GM23248 (cell line): Measurements from ENCODE around the gene CCDC28B. TPM values are rescaled to one million over a fixed set of nuclear protein-coding genes. Genes with fewer than 3 reads are reported as not detected.

Experiments used
- DNase-seq: peaks from one replicate; pipeline ENCODE4 v3.0.0-alpha.2; 2015
- H2AFZ ChIP-seq: fragments of 200-600 bp; sonication (generic); 2 replicates; pipeline ENCODE4 v1.6.1; 2016; ENCODE audit warnings: antibody characterized with exemption
- H3F3A ChIP-seq: fragments of 200-600 bp; sonication (generic); 2 replicates; pipeline ENCODE4 v1.6.1; 2016; ENCODE audit warnings: mild to moderate bottlenecking, antibody characterized with exemption, mixed run types; ENCODE audit not compliant: insufficient read depth
- H3K27ac ChIP-seq: fragments of 200-600 bp; sonication (generic); 2 replicates; pipeline ENCODE4 v1.5.1; 2016; ENCODE audit warnings: mild to moderate bottlenecking
- H3K27me3 ChIP-seq: fragments of 200-600 bp; sonication (generic); replicated peaks from 2 replicates; pipeline ENCODE4 v1.6.1; 2016; ENCODE audit warnings: mild to moderate bottlenecking; ENCODE audit not compliant: insufficient read depth
- H3K36me3 ChIP-seq: fragments of 200-600 bp; sonication (generic); 2 replicates; pipeline ENCODE4 v1.6.1; 2016; ENCODE audit warnings: low read depth, mild to moderate bottlenecking
- H3K4me1 ChIP-seq: fragments of 200-600 bp; sonication (generic); 2 replicates; pipeline ENCODE4 v1.6.1; 2016; ENCODE audit warnings: mild to moderate bottlenecking; ENCODE audit not compliant: insufficient read depth
- H3K4me2 ChIP-seq: fragments of 200-600 bp; sonication (generic); one replicate; pipeline ENCODE4 v1.6.1; 2016; ENCODE audit warnings: mild to moderate bottlenecking; ENCODE audit not compliant: unreplicated experiment
- H3K4me3 ChIP-seq: fragments of 200-600 bp; sonication (generic); 2 replicates; pipeline ENCODE4 v1.5.1; 2016; ENCODE audit warnings: mild to moderate bottlenecking
- H3K79me2 ChIP-seq: fragments of 200-600 bp; sonication (generic); 2 replicates; pipeline ENCODE4 v1.6.1; 2016; ENCODE audit warnings: mild to moderate bottlenecking; ENCODE audit not compliant: insufficient read depth
- H3K9ac ChIP-seq: fragments of 200-600 bp; sonication (generic); 2 replicates; pipeline ENCODE4 v1.6.1; 2016; ENCODE audit warnings: mild to moderate bottlenecking
- H3K9me2 ChIP-seq: fragments of 200-600 bp; sonication (generic); 2 replicates; pipeline ENCODE4 v1.6.1; 2016; ENCODE audit warnings: mixed run types, mild to moderate bottlenecking, moderate library complexity; ENCODE audit not compliant: insufficient read depth
- H3K9me3 ChIP-seq: fragments of 200-600 bp; sonication (generic); one replicate; pipeline ENCODE4 v1.6.1; 2017; ENCODE audit warnings: low read depth
- H4K20me1 ChIP-seq: fragments of 200-600 bp; sonication (generic); 2 replicates; pipeline ENCODE4 v1.6.0; 2016; ENCODE audit not compliant: insufficient read depth
- EZH2 ChIP-seq: fragments of 200-600 bp; sonication (generic); IDR thresholded peaks from 2 replicates; pipeline ENCODE4 v1.6.1; 2018; ENCODE audit warnings: antibody characterized with exemption, mild to moderate bottlenecking; ENCODE audit not compliant: insufficient read depth, poor library complexity, severe bottlenecking
- EZH2phosphoT487 ChIP-seq: fragments of 200-600 bp; sonication (generic); IDR thresholded peaks from 2 replicates; pipeline ENCODE4 v1.6.1; 2018; ENCODE audit warnings: antibody characterized with exemption, moderate library complexity, mild to moderate bottlenecking, low read depth; ENCODE audit not compliant: insufficient read depth
- WGBS, 2 experiments: methylation state at CpG; one replicate each; pipeline ENCODE4 v1.1.6; 2015 to 2017; ENCODE audit warnings: low lambda C conversion rate in 2 of 2, low coverage in 1 of 2; ENCODE audit errors: missing lambda C conversion rate in 2 of 2; 5-methylcytosine and 5-hydroxymethylcytosine counted together
- in situ Hi-C: fragments of 300-500 bp; cut with MboI; formaldehyde crosslinking; loops from 2 replicates; pipeline ENCODE4 v1.15.0; 2020
- polyA plus RNA-seq: library from polyadenylated mRNA; unstranded; fragments of >200 nt; fragmentation: Nextera tagmentation; extraction: Ambion mirVana; gene quantifications from 2 replicates; pipeline ENCODE4 v1.2.1, GENCODE V29; 2016
- total RNA-seq: library from RNA; depleted of rRNA; stranded (reverse); fragments of >200 nt; shearing (Covaris generic); gene quantifications from 2 replicates; pipeline ENCODE4 v1.2.3, GENCODE V29; 2014

The CCDC28B gene
- total and polyA plus RNA-seq, 2 experiments from 2014 or later: 17.7 to 19.7 TPM

GRCh38 chr1:32242341-32242851, 42.0 kb downstream of the CCDC28B start:
- H3K27ac ChIP-seq: no peak overlapping the region
- H3K9ac ChIP-seq: no peak overlapping the region
- H3K36me3 ChIP-seq: no peaks in the 10 kb centered on the region
- no peak overlapping the region for H3K4me3 ChIP-seq
- H3K4me2 ChIP-seq: peak overlapping the region; percentile 32
- peak; percentile 32 for DNase-seq
- TF ChIP-seq EZH2 (no peak), EZH2phosphoT487 (no peak)
- H3K4me1 ChIP-seq: peaks cover 20% of the 10 kb centered on the region
- in situ Hi-C loops: no loop called here
- H3K79me2 ChIP-seq: no peaks in the 10 kb centered on the region
- no peaks in the 10 kb centered on the region for H3K9me2 ChIP-seq
- peaks cover 17% of the 10 kb centered on the region; the same call in 1 of the 2 replicates for H3F3A ChIP-seq
- no peak overlapping the region for H2AFZ ChIP-seq
- H3K9me3 ChIP-seq: no peaks in the 10 kb centered on the region
- 41 to 44% methylated on average over 7 of the region's 7 CpGs for WGBS, 2 experiments
- no peaks in the 10 kb centered on the region for H3K27me3 ChIP-seq
- H4K20me1 ChIP-seq: no peaks in the 10 kb centered on the region

DNA sequence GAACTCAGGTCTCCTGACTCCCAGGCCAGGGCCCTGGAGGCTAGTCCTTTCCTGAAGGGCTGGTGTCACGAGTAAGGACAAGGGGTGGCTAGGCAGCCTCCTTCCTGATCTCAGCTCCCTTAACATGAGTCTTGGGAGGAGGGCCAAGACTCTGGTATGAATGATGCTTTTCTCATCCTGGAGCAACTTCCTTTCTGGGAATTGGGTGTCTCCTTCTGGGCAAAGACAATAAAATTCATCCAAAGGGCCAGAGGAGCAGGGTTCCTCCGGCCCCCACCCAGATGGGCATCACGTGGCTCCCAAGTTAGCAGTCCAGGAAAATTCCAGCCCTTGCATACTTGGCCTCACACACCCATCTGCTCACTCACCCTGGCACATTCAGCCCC, 46.5 kb downstream of the CCDC28B start, which contains the start of gene FAM167B:
Gene FAM167B, plus strand, starts transcription at position 335 of the 386 bp plus-strand sequence. CDS start 200 bp downstream, outside the sequence.
- in situ Hi-C loops: no loop called here
- WGBS, 2 experiments: 0% methylated on average over 3 of the region's 3 CpGs
- Histone ChIP-seq H3F3A (peaks cover 11% of the 10 kb centered on the region; the same call in 1 of the 2 replicates), H3K79me2 (no peaks in the 10 kb centered on the region), H3K36me3 (no peaks in the 10 kb centered on the region), H3K27ac (peak within 1 kb of the TSS; percentile 69), H3K9me2 (no peaks in the 10 kb centered on the region), H3K4me2 (peak within 1 kb of the TSS; percentile 27), H3K4me1 (peaks cover 27% of the 10 kb centered on the region), H3K27me3 (no peaks in the 10 kb centered on the region), H4K20me1 (no peaks in the 10 kb centered on the region), H3K9me3 (no peaks in the 10 kb centered on the region), H3K4me3 (no peak within 1 kb of the TSS), H2AFZ (peak within 1 kb of the TSS; percentile 66), H3K9ac (peak within 1 kb of the TSS; percentile 49)
- TF ChIP-seq EZH2 (no peak), EZH2phosphoT487 (no peak)
- peak; percentile 93 for DNase-seq

DNA sequence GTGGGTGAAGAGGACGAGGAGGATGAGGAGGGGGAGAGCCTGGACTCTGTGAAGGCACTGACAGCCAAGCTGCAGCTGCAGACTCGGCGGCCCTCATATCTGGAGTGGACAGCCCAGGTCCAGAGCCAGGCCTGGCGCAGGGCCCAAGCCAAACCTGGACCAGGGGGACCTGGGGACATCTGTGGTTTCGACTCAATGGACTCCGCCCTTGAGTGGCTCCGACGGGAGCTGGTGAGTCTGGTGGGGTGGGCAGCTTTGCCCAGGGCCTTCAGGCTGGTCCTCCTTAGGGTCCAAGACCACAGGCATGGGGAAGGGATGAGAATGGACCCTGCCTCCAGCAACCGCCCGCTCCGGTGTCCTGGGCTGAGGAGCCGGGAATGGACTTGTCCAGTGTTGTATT, 47.1 kb downstream of the CCDC28B start:
- 0 out of 2 replicates have a peak overlapping the region, but pooled peaks have one; percentile 11 for H3K9ac ChIP-seq
- H3F3A ChIP-seq: 0 out of 2 replicates have a peak, but pooled peaks cover 10% of the 10 kb centered on the region
- no peak overlapping the region for H3K4me3 ChIP-seq
- 76% methylated on average over 12 of the region's 12 CpGs for WGBS, 2 experiments
- in situ Hi-C loops: no loop called here
- H3K9me2 ChIP-seq: no peaks in the 10 kb centered on the region
- peak overlapping the region; percentile 43 for H2AFZ ChIP-seq
- peaks cover 26% of the 10 kb centered on the region for H3K4me1 ChIP-seq
- TF ChIP-seq EZH2phosphoT487 (no peak), EZH2 (no peak)
- no peaks in the 10 kb centered on the region for H3K36me3 ChIP-seq
- no peaks in the 10 kb centered on the region for H3K27me3 ChIP-seq
- H4K20me1 ChIP-seq: no peaks in the 10 kb centered on the region
- H3K27ac ChIP-seq: peak overlapping the region; percentile 69
- no peaks in the 10 kb centered on the region for H3K79me2 ChIP-seq
- H3K9me3 ChIP-seq: no peaks in the 10 kb centered on the region
- no peak for DNase-seq
- H3K4me2 ChIP-seq: peak overlapping the region; percentile 27

DNA sequence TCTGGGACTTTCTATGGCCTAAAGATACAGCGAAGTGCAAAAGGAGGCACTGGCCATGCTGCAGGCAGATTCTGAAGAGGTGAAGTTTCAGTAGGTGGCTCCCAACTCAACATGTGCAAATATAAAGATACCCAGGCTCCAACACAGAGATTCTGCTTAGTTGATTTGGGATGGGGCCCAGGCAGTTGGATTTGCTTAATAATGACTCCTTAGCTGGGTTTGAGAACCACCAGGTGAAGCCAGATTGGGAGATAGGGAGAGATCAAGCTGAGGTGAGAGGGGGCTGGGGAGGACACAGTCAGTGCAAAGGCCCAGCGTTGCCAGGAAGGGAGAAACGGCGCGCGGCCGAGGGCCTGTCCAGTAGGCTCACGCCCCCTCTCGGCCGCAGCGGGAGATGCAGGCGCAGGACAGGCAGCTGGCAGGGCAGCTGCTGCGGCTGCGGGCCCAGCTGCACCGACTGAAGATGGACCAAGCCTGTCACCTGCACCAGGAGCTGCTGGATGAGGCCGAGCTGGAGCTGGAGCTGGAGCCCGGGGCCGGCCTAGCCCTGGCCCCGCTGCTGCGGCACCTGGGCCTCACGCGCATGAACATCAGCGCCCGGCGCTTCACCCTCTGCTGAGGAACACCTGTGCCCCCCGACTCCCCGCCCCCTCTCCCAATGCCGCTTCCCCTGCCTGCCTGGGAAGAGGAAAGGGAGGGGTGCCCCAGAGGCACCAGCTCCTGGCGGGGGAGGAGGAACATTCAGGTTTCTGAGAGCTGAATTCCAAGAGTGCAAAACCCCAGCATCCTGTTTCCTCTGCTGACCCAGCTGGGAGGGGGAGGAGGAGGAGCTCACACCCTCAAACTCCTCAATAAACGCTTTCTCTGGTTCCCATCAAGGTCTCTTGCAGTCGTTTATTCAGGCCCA, 47.8 kb downstream of the CCDC28B start:
- no peaks in the 10 kb centered on the region for H3K9me3 ChIP-seq
- 0 out of 2 replicates have a peak, but pooled peaks cover 10% of the 10 kb centered on the region for H3F3A ChIP-seq
- H3K27me3 ChIP-seq: no peaks in the 10 kb centered on the region
- H3K27ac ChIP-seq: 0 out of 2 replicates have a peak overlapping the region, but pooled peaks have one; percentile 69
- WGBS, 2 experiments: 26 to 28% methylated on average over 24 to 29 of the region's 31 CpGs
- in situ Hi-C loops: no loop called here
- H4K20me1 ChIP-seq: no peaks in the 10 kb centered on the region
- H3K79me2 ChIP-seq: no peaks in the 10 kb centered on the region
- no peak for TF ChIP-seq EZH2
- TF ChIP-seq EZH2phosphoT487: no peak
- H3K4me2 ChIP-seq: no peak overlapping the region
- peak; percentile 80 for DNase-seq
- no peaks in the 10 kb centered on the region for H3K9me2 ChIP-seq
- H3K9ac ChIP-seq: no peak overlapping the region
- peak overlapping the region; percentile 46 for H2AFZ ChIP-seq
- no peaks in the 10 kb centered on the region for H3K36me3 ChIP-seq
- no peak overlapping the region for H3K4me3 ChIP-seq
- H3K4me1 ChIP-seq: peaks cover 26% of the 10 kb centered on the region
